ENCODE measurements around the gene PKDREJ.

GRCh38 chr22:46280063-46280817, 17.1 kb upstream of the PKDREJ start:
- TF ChIP-seq, protein P1, sequence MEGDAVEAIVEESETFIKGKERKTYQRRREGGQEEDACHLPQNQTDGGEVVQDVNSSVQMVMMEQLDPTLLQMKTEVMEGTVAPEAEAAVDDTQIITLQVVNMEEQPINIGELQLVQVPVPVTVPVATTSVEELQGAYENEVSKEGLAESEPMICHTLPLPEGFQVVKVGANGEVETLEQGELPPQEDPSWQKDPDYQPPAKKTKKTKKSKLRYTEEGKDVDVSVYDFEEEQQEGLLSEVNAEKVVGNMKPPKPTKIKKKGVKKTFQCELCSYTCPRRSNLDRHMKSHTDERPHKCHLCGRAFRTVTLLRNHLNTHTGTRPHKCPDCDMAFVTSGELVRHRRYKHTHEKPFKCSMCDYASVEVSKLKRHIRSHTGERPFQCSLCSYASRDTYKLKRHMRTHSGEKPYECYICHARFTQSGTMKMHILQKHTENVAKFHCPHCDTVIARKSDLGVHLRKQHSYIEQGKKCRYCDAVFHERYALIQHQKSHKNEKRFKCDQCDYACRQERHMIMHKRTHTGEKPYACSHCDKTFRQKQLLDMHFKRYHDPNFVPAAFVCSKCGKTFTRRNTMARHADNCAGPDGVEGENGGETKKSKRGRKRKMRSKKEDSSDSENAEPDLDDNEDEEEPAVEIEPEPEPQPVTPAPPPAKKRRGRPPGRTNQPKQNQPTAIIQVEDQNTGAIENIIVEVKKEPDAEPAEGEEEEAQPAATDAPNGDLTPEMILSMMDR (IDR thresholded peaks at IDR 0.05; ENCODE audit: low read depth, low read length, poor library complexity, severe bottlenecking) = no peak
- TF ChIP-seq EZH2phosphoT487 (IDR thresholded peaks at IDR 0.05; ENCODE audit: borderline replicate concordance, low read length) = no peak

Data from DOHH2 (cell line).